Measurements from ENCODE around the gene DUSP15.

- no peak for TF ChIP-seq CTCF (conservative IDR thresholded peaks at IDR 0.05)
- TF ChIP-seq ZFX (IDR thresholded peaks at IDR 0.05) = no peak
These were observed 13.8 kb downstream of the DUSP15 start for GRCh38 chr20:31856516-31856915.

All from C4-2B (cell line).